Measurements from ENCODE around the gene EXOSC2.
A peak's percentile ranks its signal among the peaks of the same experiment; 100 is the strongest.

The EXOSC2 gene

GRCh38 chr9:130698514-130698913 lies 4.9 kb downstream of the EXOSC2 start:
- DNase-seq, result no peak

GRCh38 chr9:130699047-130699446 lies 5.5 kb downstream of the EXOSC2 start:
- no peak for DNase-seq

GRCh38 chr9:130701059-130702022 lies 7.8 kb downstream of the EXOSC2 start:
- DNase-seq, result peak; percentile 64 to 71

GRCh38 chr9:130703501-130703900 lies 9.9 kb downstream of the EXOSC2 start:
- no peak for DNase-seq

- peak; percentile 61 to 76 for DNase-seq
Measured at GRCh38 chr9:130707225-130707976, 13.8 kb downstream of the EXOSC2 start.

GRCh38 chr9:130710822-130711352 lies 17.3 kb downstream of the EXOSC2 start:
- DNase-seq, result no peak

GRCh38 chr9:130711469-130711868 lies 17.9 kb downstream of the EXOSC2 start:
- no peak for DNase-seq

GRCh38 chr9:130712564-130713285 lies 19.1 kb downstream of the EXOSC2 start:
- DNase-seq, result peak; percentile 96

- no peak for DNase-seq
Measured at GRCh38 chr9:130713286-130713960, 19.8 kb downstream of the EXOSC2 start.

GRCh38 chr9:130714586-130715110 lies 21.1 kb downstream of the EXOSC2 start:
- no peak for DNase-seq

GRCh38 chr9:130715270-130715669 lies 21.7 kb downstream of the EXOSC2 start:
- no peak for DNase-seq

GRCh38 chr9:130718562-130718961 lies 25.0 kb downstream of the EXOSC2 start:
- no peak for DNase-seq

- DNase-seq, result no peak
Measured at GRCh38 chr9:130720762-130721161, 27.2 kb downstream of the EXOSC2 start.

- no peak for DNase-seq
Measured at GRCh38 chr9:130728721-130729120, 35.1 kb downstream of the EXOSC2 start.

- no peak for DNase-seq
Measured at GRCh38 chr9:130729145-130729544, 35.6 kb downstream of the EXOSC2 start.

GRCh38 chr9:130731355-130731754 lies 37.8 kb downstream of the EXOSC2 start:
- no peak for DNase-seq

- no peak for DNase-seq
Measured at GRCh38 chr9:130732136-130732535, 38.6 kb downstream of the EXOSC2 start.

GRCh38 chr9:130732793-130733221 lies 39.2 kb downstream of the EXOSC2 start:
- no peak for DNase-seq

GRCh38 chr9:130735566-130735965 lies 42.0 kb downstream of the EXOSC2 start:
- DNase-seq, result no peak

GRCh38 chr9:130736834-130737233 lies 43.3 kb downstream of the EXOSC2 start:
- DNase-seq, result no peak

GRCh38 chr9:130738281-130738680 lies 44.7 kb downstream of the EXOSC2 start:
- no peak for DNase-seq

GRCh38 chr9:130739081-130739480 lies 45.5 kb downstream of the EXOSC2 start:
- no peak for DNase-seq

Data from CD4-positive, alpha-beta T cell treated with Interleukin-1 beta for 1 hour (primary cell).